Activated T-helper 2 cell treated with anti-CD3 and anti-CD28 coated beads, Interferon-gamma antibody, Interleukin-2, Interleukin-4, amounts not matched to agents 10 μg/mL and 5 μg/mL and 100 μg/mL, durations not matched to agents 14 hours and 24 hours and 36 hours (primary cell): ENCODE data around the gene P4HTM. TPM values are rescaled to one million over a fixed set of nuclear protein-coding genes. Genes with fewer than 3 reads are reported as not detected.

Experiments
- DNase-seq: peaks from one replicate; pipeline ENCODE4 v3.0.0; 2021; ENCODE audit warnings: low spot score
- H3K27ac Mint-ChIP-seq: one replicate; pipeline ENCODE4 v1.8.0; 2021; ENCODE audit warnings: mixed read lengths
- H3K27me3 Mint-ChIP-seq: one replicate; pipeline ENCODE4 v1.8.0; 2021; ENCODE audit warnings: low read depth, mixed read lengths
- H3K36me3 Mint-ChIP-seq: one replicate; pipeline ENCODE4 v1.8.0; 2021; ENCODE audit warnings: low read depth, mixed read lengths
- H3K4me1 Mint-ChIP-seq: one replicate; pipeline ENCODE4 v1.8.0; 2021; ENCODE audit warnings: low read depth, mixed read lengths
- H3K4me3 Mint-ChIP-seq: one replicate; pipeline ENCODE4 v1.8.0; 2021; ENCODE audit warnings: low read depth, mild to moderate bottlenecking, moderate library complexity, mixed read lengths
- H3K9me3 Mint-ChIP-seq: one replicate; pipeline ENCODE4 v1.8.0; 2021; ENCODE audit warnings: mixed read lengths
- intact Hi-C: fragments of 100-400 bp; cut with micrococcal nuclease; formaldehyde crosslinking; loops from one replicate; pipeline ENCODE4 v1.15.1; 2023
- total RNA-seq: library from RNA; stranded (reverse); gene quantifications from 2 replicates; pipeline ENCODE4 v1.2.3, GENCODE V29; 2022

Gene P4HTM
- total RNA-seq, 1 donor from 2014 or later: 39.1 TPM

DNA sequence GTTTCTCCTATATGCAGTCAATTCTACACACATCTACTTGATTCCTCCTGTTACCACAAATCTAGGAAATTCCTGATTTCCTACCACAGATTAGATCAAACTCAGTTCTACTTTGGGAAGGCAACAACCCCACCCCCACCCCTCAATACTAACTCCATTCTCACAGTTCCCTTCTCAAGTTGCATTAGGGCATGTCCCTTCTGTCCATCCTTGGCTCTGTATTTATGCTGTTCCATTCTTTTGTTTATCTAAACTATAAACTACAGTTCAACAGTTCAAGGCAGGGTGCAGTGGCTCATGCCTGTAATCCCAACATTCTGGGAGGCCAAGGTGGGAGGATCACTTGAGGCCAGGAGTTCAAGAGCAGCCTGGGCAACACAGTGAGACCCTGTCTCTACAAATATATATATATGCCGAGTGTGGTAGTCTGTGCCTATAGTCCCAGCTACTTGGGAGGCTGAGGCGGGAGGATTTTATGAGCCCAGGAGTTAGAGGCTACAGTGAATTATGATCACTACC lies 64.4 kb downstream of the P4HTM start:
- no peak for DNase-seq
- Mint-ChIP-seq H3K9me3 (no peaks in the 10 kb centered on the region), H3K4me3 (no peak overlapping the region), H3K36me3 (peaks cover 63% of the 10 kb centered on the region), H3K27ac (no peak overlapping the region), H3K4me1 (no peaks in the 10 kb centered on the region), H3K27me3 (no peaks in the 10 kb centered on the region)
- intact Hi-C loops: no loop called here

Other genes with a start within 250 kb of the P4HTM start
- 30.7 and 32.4 TPM in 2 replicates for gene PRKAR2A, start 142.4 kb upstream of the P4HTM start, total RNA-seq
- gene SLC25A20, start 91.4 kb upstream of the P4HTM start, total RNA-seq: 16.2 and 19.0 TPM in 2 replicates
- gene ARIH2, start 71.4 kb upstream of the P4HTM start, total RNA-seq: 156 and 163 TPM in 2 replicates
- gene WDR6, start 17.1 kb downstream of the P4HTM start, total RNA-seq: 161 and 167 TPM in 2 replicates
- gene DALRD3, start 28.3 kb downstream of the P4HTM start, total RNA-seq: 30.4 and 30.5 TPM in 2 replicates
- gene NDUFAF3, start 31.9 kb downstream of the P4HTM start, total RNA-seq: 118 and 120 TPM in 2 replicates
- gene IMPDH2, start 39.2 kb downstream of the P4HTM start, total RNA-seq: 412 and 416 TPM in 2 replicates
- 145 and 164 TPM in 2 replicates for gene QRICH1, start 103.8 kb downstream of the P4HTM start, total RNA-seq
- gene QARS1, start 114.5 kb downstream of the P4HTM start, total RNA-seq: 209 and 226 TPM in 2 replicates
- 47.9 and 54.8 TPM in 2 replicates for gene USP19, start 130.6 kb downstream of the P4HTM start, total RNA-seq
- 0.34 TPM in 1 of 2 replicates, not detected in the other for gene LAMB2, start 142.8 kb downstream of the P4HTM start, total RNA-seq
- 24.4 and 24.9 TPM in 2 replicates for gene CCDC71, start 176.1 kb downstream of the P4HTM start, total RNA-seq
- 2.5 and 2.6 TPM in 2 replicates for gene KLHDC8B, start 181.4 kb downstream of the P4HTM start, total RNA-seq